ENCODE measurements around the gene KCNK7. TPM values are rescaled to one million over a fixed set of nuclear protein-coding genes. Genes with fewer than 3 reads are reported as not detected.

KCNK7 gene
- total RNA-seq, 1 donor: not detected

- Histone ChIP-seq H3K4me2 (ENCODE audit: insufficient read depth, low read length) (peak overlapping the region; percentile 47), H2AFZ (ENCODE audit: low read length) (no peak overlapping the region), H3K27me3 (ENCODE audit: insufficient read depth, low read length) (no peaks in the 10 kb centered on the region), H4K20me1 (ENCODE audit: insufficient read depth, low read length) (peaks cover 15% of the 10 kb centered on the region), H3K79me2 (ENCODE audit: insufficient read depth, low read length) (peaks cover 29% of the 10 kb centered on the region), H3K9me3 (ENCODE audit: low read depth, low read length) (no peaks in the 10 kb centered on the region), H3K27ac (ENCODE audit: low read depth, low read length) (peak overlapping the region; percentile 86), H3K36me3 (ENCODE audit: insufficient read depth, low read length) (no peaks in the 10 kb centered on the region), H3K4me1 (ENCODE audit: insufficient read depth, low read length) (peaks cover 56% of the 10 kb centered on the region), H3K4me3 (ENCODE audit: insufficient read depth, low read length) (no peak overlapping the region)
- DNase-seq (ENCODE audit: insufficient read length, low spot score, missing footprints): no peak
- TF ChIP-seq, protein P1, sequence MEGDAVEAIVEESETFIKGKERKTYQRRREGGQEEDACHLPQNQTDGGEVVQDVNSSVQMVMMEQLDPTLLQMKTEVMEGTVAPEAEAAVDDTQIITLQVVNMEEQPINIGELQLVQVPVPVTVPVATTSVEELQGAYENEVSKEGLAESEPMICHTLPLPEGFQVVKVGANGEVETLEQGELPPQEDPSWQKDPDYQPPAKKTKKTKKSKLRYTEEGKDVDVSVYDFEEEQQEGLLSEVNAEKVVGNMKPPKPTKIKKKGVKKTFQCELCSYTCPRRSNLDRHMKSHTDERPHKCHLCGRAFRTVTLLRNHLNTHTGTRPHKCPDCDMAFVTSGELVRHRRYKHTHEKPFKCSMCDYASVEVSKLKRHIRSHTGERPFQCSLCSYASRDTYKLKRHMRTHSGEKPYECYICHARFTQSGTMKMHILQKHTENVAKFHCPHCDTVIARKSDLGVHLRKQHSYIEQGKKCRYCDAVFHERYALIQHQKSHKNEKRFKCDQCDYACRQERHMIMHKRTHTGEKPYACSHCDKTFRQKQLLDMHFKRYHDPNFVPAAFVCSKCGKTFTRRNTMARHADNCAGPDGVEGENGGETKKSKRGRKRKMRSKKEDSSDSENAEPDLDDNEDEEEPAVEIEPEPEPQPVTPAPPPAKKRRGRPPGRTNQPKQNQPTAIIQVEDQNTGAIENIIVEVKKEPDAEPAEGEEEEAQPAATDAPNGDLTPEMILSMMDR (IDR thresholded peaks at IDR 0.05; ENCODE audit: extremely low read depth, low read depth, low read length): no peak
These were observed 36.1 kb downstream of the KCNK7 start for GRCh38 chr11:65559535-65559934.

DNA sequence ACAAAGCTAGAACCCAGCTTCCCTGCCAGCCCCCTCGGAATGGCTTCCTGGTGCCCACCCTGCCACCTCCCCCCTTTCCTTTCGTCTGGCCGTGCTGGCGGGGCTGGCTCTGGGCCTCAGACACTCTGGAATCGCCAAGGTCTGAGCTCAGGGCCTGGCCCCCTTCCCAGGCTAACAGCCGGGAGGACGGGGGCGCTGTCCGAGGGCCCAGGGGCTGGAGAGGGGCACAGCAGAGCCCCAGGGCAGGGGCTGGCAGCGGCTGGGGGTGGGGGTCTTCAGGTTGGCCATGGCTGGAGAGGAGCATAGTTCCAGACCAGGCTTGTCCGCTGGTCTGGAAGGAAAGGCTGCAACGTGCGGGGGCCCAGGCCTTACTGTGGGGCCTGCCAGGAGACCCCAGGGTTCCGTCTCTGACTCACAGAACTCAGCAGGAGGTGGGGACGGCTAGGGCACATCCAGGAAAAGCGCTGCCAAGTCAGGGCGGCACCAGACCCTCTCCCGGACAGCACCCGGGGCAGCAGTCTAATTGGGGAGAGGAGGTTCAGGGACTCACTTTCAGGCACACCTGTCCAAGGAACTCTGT is 36.6 kb downstream of the KCNK7 start:
- H3K4me3 ChIP-seq (ENCODE audit: insufficient read depth, low read length): peak overlapping the region; percentile 82
- H3K79me2 ChIP-seq (ENCODE audit: insufficient read depth, low read length): peaks cover 34% of the 10 kb centered on the region
- H3K27me3 ChIP-seq (ENCODE audit: insufficient read depth, low read length): no peaks in the 10 kb centered on the region
- H3K27ac ChIP-seq (ENCODE audit: low read depth, low read length): peak overlapping the region; percentile 86
- H3K4me1 ChIP-seq (ENCODE audit: insufficient read depth, low read length): peaks cover 56% of the 10 kb centered on the region
- peak overlapping the region; percentile 75 for H2AFZ ChIP-seq (ENCODE audit: low read length)
- H3K36me3 ChIP-seq (ENCODE audit: insufficient read depth, low read length): no peaks in the 10 kb centered on the region
- H4K20me1 ChIP-seq (ENCODE audit: insufficient read depth, low read length): peaks cover 19% of the 10 kb centered on the region
- peak; percentile 95 for DNase-seq (ENCODE audit: insufficient read length, low spot score, missing footprints)
- peak overlapping the region; percentile 72 for H3K4me2 ChIP-seq (ENCODE audit: insufficient read depth, low read length)
- TF ChIP-seq, protein P1 (IDR thresholded peaks at IDR 0.05; ENCODE audit: extremely low read depth, low read depth, low read length): no peak
- no peaks in the 10 kb centered on the region for H3K9me3 ChIP-seq (ENCODE audit: low read depth, low read length)

DNA sequence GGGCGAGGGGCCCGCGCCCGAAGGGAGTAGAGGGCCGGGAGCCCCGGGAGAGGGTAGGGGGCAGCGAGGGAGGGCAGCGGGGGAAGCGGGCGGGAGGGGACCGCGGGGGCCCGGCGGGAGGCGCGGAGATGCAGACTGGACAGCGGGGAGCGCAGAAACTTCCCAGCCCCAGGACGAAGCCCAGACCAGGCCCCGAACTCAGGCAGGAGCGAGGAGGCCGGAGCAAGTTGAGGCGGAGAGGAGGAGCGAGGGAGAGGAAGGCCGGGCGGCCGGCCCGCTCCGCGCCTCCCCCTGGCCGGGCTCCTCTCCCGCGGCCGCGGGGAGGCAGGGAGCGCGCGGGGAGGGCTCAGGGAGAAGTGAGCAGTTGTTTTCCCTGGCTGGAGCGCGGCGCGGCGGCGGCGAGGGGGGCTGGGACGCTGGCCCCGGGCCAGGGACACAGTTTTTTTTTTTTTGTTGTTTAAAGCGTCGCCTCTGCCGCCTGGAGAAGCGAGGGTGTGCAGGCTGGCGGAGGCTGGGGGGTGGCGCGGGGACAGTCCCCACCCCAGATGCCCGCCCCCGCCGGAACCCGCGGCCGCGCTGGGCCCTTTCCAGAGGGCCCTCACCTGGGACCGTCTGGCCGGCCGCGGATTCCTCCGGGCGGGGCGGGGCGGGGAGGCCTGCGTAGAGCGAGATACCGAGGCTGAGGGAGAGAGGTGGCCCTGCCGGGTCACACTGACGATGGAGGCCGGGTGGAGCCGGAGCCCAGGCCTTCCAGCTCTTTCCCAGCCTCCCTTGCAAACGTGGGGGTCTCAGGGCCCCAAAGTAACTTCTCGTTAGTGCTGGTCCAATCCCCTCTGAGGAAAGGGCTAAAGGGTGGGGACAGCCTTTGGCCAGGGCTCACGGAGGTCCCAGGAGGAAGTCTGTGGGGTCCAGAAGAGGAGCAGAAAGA is 37.3 kb downstream of the KCNK7 start, which contains the start of gene LTBP3:
TSS of gene LTBP3 (minus strand) at position 358 of the 928 bp plus-strand sequence. CDS start 400 bp downstream, outside the sequence.
- Histone ChIP-seq H4K20me1 (ENCODE audit: insufficient read depth, low read length) (peaks cover 19% of the 10 kb centered on the region), H3K9me3 (ENCODE audit: low read depth, low read length) (no peaks in the 10 kb centered on the region), H3K36me3 (ENCODE audit: insufficient read depth, low read length) (no peaks in the 10 kb centered on the region), H3K79me2 (ENCODE audit: insufficient read depth, low read length) (peaks cover 37% of the 10 kb centered on the region), H3K4me2 (ENCODE audit: insufficient read depth, low read length) (peak within 1 kb of the TSS; percentile 84), H3K27ac (ENCODE audit: low read depth, low read length) (peak within 1 kb of the TSS; percentile 86), H3K4me3 (ENCODE audit: insufficient read depth, low read length) (peak within 1 kb of the TSS; percentile 82), H3K27me3 (ENCODE audit: insufficient read depth, low read length) (no peaks in the 10 kb centered on the region), H3K4me1 (ENCODE audit: insufficient read depth, low read length) (peaks cover 50% of the 10 kb centered on the region), H2AFZ (ENCODE audit: low read length) (peak within 1 kb of the TSS; percentile 75)
- TF ChIP-seq, protein P1 (IDR thresholded peaks at IDR 0.05; ENCODE audit: extremely low read depth, low read depth, low read length): no peak
- DNase-seq (ENCODE audit: insufficient read length, low spot score, missing footprints): peak; percentile 100
